Neural cell (in vitro differentiated cells): ENCODE measurements around the gene LMOD3. TPM values are rescaled to one million over a fixed set of nuclear protein-coding genes. Genes with fewer than 3 reads are reported as not detected.

ENCODE experiments used
- H2AFZ ChIP-seq: fragments of 200-600, 300-800 bp; sonication (generic), shearing (Covaris generic); 2 replicates; pipeline ENCODE4 v1.6.0; 2014; ENCODE audit warnings: low read depth, mild to moderate bottlenecking, antibody characterized with exemption, low read length, moderate library complexity
- H3F3A ChIP-seq: fragments of 200-600 bp; shearing (Covaris generic); 2 replicates; pipeline ENCODE4 v1.6.1; 2016; ENCODE audit warnings: mild to moderate bottlenecking, moderate library complexity, mixed read lengths, antibody characterized with exemption, low read length; ENCODE audit not compliant: insufficient read depth, poor library complexity, severe bottlenecking
- H3K27ac ChIP-seq: fragments of 200-600, 300-800 bp; sonication (generic), shearing (Covaris generic); 2 replicates; pipeline ENCODE4 v1.5.1; 2014; ENCODE audit warnings: mild to moderate bottlenecking, low read length, moderate library complexity
- H3K27me3 ChIP-seq: fragments of 300-800, 200-600 bp; sonication (generic), shearing (Covaris generic); 2 replicates; pipeline ENCODE4 v1.6.0; 2014; ENCODE audit warnings: mild to moderate bottlenecking, low read depth, low read length, moderate library complexity; ENCODE audit not compliant: insufficient read depth
- H3K36me3 ChIP-seq: fragments of 300-800, 200-600 bp; sonication (generic), shearing (Covaris generic); 2 replicates; pipeline ENCODE4 v1.5.1; 2014; ENCODE audit warnings: mild to moderate bottlenecking, antibody characterized with exemption, low read length, moderate library complexity; ENCODE audit not compliant: insufficient read depth
- H3K4me2 ChIP-seq: fragments of 300-800, 200-600 bp; sonication (generic), shearing (Covaris generic); 2 replicates; pipeline ENCODE4 v1.6.0; 2014; ENCODE audit warnings: mild to moderate bottlenecking, low read length
- H3K4me3 ChIP-seq: fragments of 300-800, 200-600 bp; sonication (generic), shearing (Covaris generic); 2 replicates; pipeline ENCODE4 v1.5.1; 2014; ENCODE audit warnings: mild to moderate bottlenecking, low read length, moderate library complexity
- H3K79me2 ChIP-seq: fragments of 200-600 bp; shearing (Covaris generic); replicated peaks from 2 replicates; pipeline ENCODE4 v1.6.0; 2014; ENCODE audit warnings: mild to moderate bottlenecking, low read length, moderate library complexity; ENCODE audit not compliant: insufficient read depth
- H3K9ac ChIP-seq: fragments of 300-800, 200-600 bp; sonication (generic), shearing (Covaris generic); 2 replicates; pipeline ENCODE4 v1.6.1; 2016; ENCODE audit warnings: mild to moderate bottlenecking, low read length, mixed read lengths
- H3K9me2 ChIP-seq: fragments of 200-600 bp; shearing (Covaris generic); 2 replicates; pipeline ENCODE4 v1.6.1; 2016; ENCODE audit warnings: mild to moderate bottlenecking, low read length, mixed read lengths; ENCODE audit not compliant: insufficient read depth
- H3K9me3 ChIP-seq: fragments of 200-600, 300-800 bp; sonication (generic), shearing (Covaris generic); 2 replicates; pipeline ENCODE4 v1.6.1; 2016; ENCODE audit warnings: mild to moderate bottlenecking, mixed run types, low read length, moderate library complexity, mixed read lengths
- H4K20me1 ChIP-seq: fragments of 200-600 bp; shearing (Covaris generic); 2 replicates; pipeline ENCODE4 v1.6.1; 2016; ENCODE audit warnings: mild to moderate bottlenecking, mixed run types; ENCODE audit not compliant: insufficient read depth
- CTCF ChIP-seq: fragments of 450-650 bp; IDR thresholded peaks from 2 replicates; pipeline ENCODE4 v1.5.1; 2014; ENCODE audit warnings: antibody characterized with exemption, mild to moderate bottlenecking, moderate library complexity; ENCODE audit not compliant: poor library complexity, severe bottlenecking
- EP300 ChIP-seq: fragments of 450-650 bp; conservative IDR thresholded peaks from 2 replicates; pipeline ENCODE4 v1.6.1; 2014; ENCODE audit warnings: antibody characterized with exemption, mild to moderate bottlenecking, moderate library complexity; ENCODE audit not compliant: poor library complexity, severe bottlenecking
- EZH2 ChIP-seq: fragments of 200-600, 300-800 bp; shearing (Covaris generic), sonication (generic); IDR thresholded peaks from 2 replicates; pipeline ENCODE4 v1.6.1; 2014; ENCODE audit warnings: antibody characterized with exemption, low read length, borderline replicate concordance, mild to moderate bottlenecking; ENCODE audit not compliant: insufficient read depth, poor library complexity, severe bottlenecking
- MXI1 ChIP-seq: fragments of 450-650 bp; conservative IDR thresholded peaks from 2 replicates; pipeline ENCODE4 v1.6.1; 2014; ENCODE audit warnings: antibody characterized with exemption, mild to moderate bottlenecking; ENCODE audit not compliant: poor library complexity, severe bottlenecking
- POLR2AphosphoS5 ChIP-seq: IDR thresholded peaks from 2 replicates; pipeline ENCODE4 v1.6.1; 2012
- RAD21 ChIP-seq: fragments of 450-650 bp; conservative IDR thresholded peaks from 2 replicates; pipeline ENCODE4 v1.6.1; 2014; ENCODE audit warnings: antibody characterized with exemption, mild to moderate bottlenecking, moderate library complexity
- REST ChIP-seq: IDR thresholded peaks from 2 replicates; pipeline ENCODE4 v1.6.1; 2012; ENCODE audit warnings: borderline replicate concordance
- SMC3 ChIP-seq: fragments of 450-650 bp; conservative IDR thresholded peaks from 2 replicates; pipeline ENCODE4 v1.6.1; 2014; ENCODE audit warnings: antibody characterized with exemption, mild to moderate bottlenecking, moderate library complexity; ENCODE audit not compliant: poor library complexity
- TAF1 ChIP-seq: IDR thresholded peaks from 2 replicates; pipeline ENCODE4 v1.6.1; 2012; ENCODE audit warnings: low read depth
- polyA plus RNA-seq: library from polyadenylated mRNA; depleted of rRNA; stranded (reverse); fragments of >200 nt; gene quantifications from 2 replicates; pipeline ENCODE4 v1.2.3, GENCODE V29; 2014

Gene LMOD3
- polyA plus RNA-seq, 1 donor from 2014 or later: not detected

- Histone ChIP-seq H3K79me2 (no peaks in the 10 kb centered on the region), H3K4me2 (no peak overlapping the region), H3K27me3 (no peaks in the 10 kb centered on the region), H3F3A (no peaks in the 10 kb centered on the region), H3K27ac (no peak overlapping the region), H3K9me2 (no peaks in the 10 kb centered on the region), H3K9me3 (no peaks in the 10 kb centered on the region), H2AFZ (no peak overlapping the region), H3K4me3 (no peak overlapping the region), H4K20me1 (no peaks in the 10 kb centered on the region), H3K36me3 (no peaks in the 10 kb centered on the region), H3K9ac (no peak overlapping the region)
- TF ChIP-seq SMC3: no peak
- TF ChIP-seq POLR2AphosphoS5: no peak
- TF ChIP-seq REST: no peak
- TF ChIP-seq TAF1: no peak
- TF ChIP-seq EZH2: no peak
- TF ChIP-seq EP300: no peak
- no peak for TF ChIP-seq CTCF
- no peak for TF ChIP-seq MXI1
- TF ChIP-seq RAD21: no peak
Observed at GRCh38 chr3:69110941-69111546, 11.4 kb downstream of the LMOD3 start.

- Histone ChIP-seq H3K4me2 (no peak overlapping the region), H3K9ac (no peak overlapping the region), H2AFZ (no peak overlapping the region)
Observed at GRCh38 chr3:69108811-69109210, 13.6 kb downstream of the LMOD3 start.

More at GRCh38 chr3:69108811-69109210, 13.6 kb downstream of the LMOD3 start:
- H3F3A ChIP-seq: no peaks in the 10 kb centered on the region
- H3K27me3 ChIP-seq: no peaks in the 10 kb centered on the region
- H3K36me3 ChIP-seq: peaks cover 9% of the 10 kb centered on the region
- H3K27ac ChIP-seq: no peak overlapping the region
- H3K9me2 ChIP-seq: no peaks in the 10 kb centered on the region
- no peaks in the 10 kb centered on the region for H3K9me3 ChIP-seq
- TF ChIP-seq MXI1: no peak
- no peak for TF ChIP-seq CTCF
- no peak for TF ChIP-seq TAF1
- TF ChIP-seq EZH2: no peak
- no peak for TF ChIP-seq POLR2AphosphoS5
- no peak for TF ChIP-seq REST
- TF ChIP-seq EP300: no peak
- no peak for TF ChIP-seq RAD21
- no peak for TF ChIP-seq SMC3
- no peaks in the 10 kb centered on the region for H4K20me1 ChIP-seq
- no peak overlapping the region for H3K4me3 ChIP-seq
- H3K79me2 ChIP-seq: no peaks in the 10 kb centered on the region
